ENCODE data around the gene PAIP2.
A peak's percentile ranks its signal among the peaks of the same experiment; 100 is the strongest.
"Not testable (repeated sequence)": the region's sequence is repeated elsewhere in the genome, so short reads cannot be mapped to it uniquely, and the experiment has no call there.

The PAIP2 gene

DNA sequence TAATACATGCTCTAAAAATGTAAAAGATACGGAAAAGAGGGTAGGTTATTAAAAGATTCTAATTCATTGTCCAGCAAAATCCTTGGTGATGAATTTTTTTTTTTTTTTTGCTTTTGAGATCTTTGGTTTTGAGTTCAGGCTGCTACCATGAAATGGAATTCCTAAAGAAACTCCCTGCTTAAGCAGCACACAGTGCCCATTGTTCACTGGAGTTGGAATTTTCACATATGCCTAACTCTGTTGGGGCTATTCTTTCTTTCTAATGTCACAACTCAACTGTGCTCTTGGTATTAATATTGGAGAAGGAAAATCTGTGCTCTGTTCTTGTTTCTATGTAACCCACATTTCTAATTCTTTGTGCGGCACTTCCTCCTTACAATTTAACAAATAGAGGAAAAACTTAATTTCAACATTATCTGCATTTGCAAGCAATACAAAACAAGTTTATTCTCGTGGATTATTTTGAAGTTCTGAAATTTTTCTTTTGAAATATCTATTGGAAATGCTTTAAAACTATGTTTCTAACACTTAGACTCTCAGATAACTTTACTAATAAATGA lies 26.5 kb upstream of the PAIP2 start:
- no peak for DNase-seq (ENCODE audit: low read depth, low spot score)

DNA sequence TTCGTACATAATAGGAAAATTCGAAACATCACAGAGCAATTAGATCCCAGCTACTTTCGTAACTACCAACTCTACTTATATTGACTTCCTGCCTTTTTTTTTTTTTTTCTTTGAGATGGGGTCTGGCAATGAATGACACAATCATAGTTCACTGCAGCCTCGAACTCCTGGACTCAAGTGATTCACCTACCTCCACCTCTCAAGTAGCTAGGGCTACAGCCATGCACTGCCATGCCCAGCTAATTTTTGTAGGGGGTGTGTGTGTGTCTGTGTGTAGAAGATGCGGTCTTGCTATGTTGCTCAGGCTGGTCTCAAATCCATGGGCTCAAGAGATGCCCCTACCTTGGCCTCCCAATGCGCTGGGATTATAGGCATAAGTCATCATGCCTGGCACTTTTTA lies 5.8 kb upstream of the PAIP2 start:
- DNase-seq (ENCODE audit: low read depth, low spot score): no peak

DNA sequence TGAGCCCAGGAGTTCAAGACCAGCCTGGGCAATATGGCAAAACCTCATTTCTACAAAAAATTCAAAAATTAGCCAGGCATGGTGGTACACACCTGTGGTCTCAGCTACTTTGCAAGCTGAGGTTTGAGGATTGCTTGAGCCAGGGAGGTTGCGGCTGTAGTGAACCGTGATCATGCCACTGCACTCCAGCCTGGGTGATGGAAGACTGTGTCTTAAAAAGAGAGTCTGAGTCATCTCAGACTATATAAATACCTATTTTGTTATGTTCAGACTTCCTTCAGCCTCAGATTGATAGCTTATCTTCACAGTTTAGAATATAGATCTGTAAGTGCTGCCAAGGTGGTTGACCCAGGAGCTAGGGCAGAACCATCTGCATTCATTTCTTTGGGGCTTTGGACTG lies 1.6 kb upstream of the PAIP2 start:
- DNase-seq (ENCODE audit: low read depth, low spot score): no peak

DNA sequence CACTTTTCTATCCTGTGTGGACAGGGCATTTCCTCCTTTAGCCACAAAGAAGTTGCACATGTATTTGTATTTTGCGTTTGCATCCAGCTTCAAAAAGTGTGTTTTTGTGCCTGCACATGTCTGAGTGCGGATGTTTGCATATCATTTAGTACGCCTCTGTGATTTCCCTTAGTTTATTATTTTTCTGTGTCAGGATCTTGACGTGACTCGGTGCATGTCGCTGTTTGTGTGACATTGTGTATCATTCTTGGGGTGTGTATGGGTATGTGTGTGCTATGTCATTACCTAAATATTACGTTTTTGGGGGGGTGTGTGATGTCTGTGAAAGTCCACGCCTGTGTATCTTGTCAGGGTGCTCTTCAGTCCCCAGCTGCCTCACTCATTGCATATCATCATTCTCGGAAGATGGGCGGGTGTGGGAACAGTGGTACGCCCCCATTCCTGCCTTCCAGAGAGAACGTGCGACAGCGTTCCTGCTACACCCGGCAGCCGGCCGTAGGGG lies 416 bp upstream of the PAIP2 start:
- no peak for DNase-seq (ENCODE audit: low read depth, low spot score)

DNA sequence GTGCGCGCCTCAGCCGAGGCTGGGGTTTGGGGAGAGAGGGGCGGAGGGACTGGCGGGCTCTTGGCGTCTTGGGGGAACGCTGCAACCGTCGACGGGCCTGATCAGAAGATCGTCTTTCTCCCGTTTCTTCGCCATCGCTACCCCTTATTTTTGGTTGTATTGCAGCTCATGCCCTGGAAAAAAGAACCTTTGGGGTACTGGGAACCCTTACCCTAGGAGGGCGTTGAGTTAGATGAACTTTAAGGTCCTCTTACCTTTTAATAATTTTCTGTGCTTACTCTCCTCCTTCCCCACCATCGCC lies 719 bp downstream of the PAIP2 start:
- peak; percentile 63 for DNase-seq (ENCODE audit: low read depth, low spot score)

DNA sequence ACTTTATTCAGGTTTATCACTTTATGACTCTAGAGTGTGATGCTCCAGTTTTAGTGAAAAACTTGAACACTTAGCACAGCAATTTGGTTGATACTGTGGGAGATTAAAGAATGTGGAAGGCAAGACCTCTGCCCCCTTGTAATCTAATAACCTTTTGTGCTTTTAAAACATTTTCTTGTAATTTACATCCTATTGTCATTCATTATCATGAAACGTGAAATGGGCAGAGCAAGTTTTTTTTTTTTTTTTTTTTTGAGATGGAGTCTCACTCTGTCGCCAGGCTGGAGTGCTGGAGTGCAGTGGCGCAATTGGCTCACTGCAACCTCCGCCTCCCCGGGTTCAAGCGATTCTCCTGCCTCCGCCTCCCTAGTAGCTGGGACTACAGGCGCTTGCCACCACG lies 1.8 kb downstream of the PAIP2 start:
- DNase-seq (ENCODE audit: low read depth, low spot score): no peak

DNA sequence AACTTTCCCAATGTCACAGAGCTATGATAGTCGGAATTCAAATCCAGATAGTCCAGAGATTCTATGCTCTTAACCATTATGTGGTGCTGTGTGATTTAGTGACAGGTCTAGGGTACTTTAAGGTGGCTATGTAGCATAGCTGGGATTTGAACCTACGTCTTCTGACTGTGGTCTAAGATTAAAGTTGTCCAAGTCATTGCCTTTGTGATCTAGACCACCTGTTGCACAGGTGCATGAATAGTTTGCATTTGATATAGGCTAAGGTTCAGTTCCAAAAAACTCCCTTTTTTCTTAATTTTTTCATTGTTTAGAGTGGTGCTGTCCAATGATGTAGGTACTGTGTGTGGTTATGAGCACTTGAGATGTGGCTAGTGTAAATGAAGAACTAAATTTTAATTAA lies 2.5 kb downstream of the PAIP2 start:
- DNase-seq (ENCODE audit: low read depth, low spot score): no peak

DNA sequence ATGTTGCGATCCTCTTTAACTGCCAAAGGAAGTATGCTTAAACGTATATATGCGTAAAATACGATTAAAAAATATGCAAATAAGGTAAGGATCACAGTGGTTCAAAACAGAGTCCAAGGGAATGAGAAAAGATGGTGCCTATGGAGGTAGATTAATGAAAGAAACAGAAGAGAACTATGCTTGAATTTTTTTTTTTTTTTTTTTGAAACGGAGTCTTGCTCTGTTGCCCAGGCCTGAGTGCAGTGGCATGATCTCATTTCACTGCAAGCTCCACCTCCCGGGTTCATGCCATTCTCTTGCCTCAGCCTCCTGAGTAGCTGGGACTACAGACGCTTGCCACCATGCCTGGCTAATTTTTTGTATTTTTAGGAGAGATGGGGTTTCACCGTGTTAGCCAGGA lies 3.8 kb downstream of the PAIP2 start:
- DNase-seq (ENCODE audit: low read depth, low spot score): not testable (repeated sequence)

DNA sequence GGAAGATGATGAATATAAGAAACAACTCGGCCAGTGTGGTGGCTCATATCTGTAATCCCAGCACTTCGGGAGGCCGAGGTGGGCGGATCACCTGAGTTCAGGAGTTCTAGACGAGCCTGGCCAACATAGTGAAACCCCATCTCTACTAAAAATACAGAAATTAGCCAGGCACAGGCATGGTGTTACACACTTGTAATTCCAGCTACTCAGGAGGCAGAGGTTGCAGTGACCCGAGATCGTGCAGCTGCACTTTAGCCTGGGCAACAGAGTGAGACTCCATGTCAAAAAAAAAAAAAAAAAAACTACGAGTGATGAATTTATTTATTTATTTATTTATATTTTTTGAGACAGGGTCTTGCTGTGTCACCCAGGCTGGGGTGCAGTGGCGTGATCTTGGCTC lies 6.2 kb downstream of the PAIP2 start:
- DNase-seq (ENCODE audit: low read depth, low spot score): not testable (repeated sequence)

DNA sequence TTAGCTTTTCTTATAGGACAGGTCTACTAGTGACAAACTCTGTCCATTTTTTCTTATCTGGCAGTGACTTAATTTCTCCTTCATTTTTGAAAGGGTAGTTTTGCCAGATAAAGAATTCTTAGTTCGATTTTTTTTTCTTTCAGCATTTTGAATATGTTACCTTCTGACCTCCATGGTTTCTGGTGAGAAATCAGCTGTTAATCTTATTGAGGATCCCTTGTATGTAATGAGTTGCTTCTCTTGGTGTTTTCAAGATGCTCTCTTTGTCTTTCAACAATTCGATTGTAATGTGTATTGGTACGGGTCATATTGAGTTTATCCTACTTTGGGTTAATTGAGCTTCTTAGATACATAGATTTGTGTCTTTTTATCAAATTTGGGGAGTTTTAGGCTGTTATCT lies 12.5 kb downstream of the PAIP2 start:
- DNase-seq (ENCODE audit: low read depth, low spot score): no peak

DNA sequence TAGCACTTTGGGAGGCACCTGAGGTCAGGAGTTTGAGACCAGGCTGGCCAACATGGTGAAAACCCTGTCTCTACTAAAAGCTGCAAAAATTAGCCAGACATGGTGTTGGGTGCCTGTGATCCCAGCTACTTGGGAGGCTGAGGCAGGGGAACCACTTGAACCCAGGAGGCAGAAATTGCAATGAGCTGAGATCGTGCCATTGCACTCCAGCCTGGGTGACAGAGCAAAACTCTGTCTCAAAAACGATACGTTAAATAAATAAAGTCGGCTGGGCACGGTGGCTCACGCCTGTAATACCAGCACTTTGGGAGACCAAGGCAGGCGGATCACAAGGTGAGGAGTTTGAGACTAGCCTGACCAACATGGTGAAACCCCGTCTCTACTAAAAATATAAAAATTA lies 14.2 kb downstream of the PAIP2 start:
- DNase-seq (ENCODE audit: low read depth, low spot score): not testable (repeated sequence)

DNA sequence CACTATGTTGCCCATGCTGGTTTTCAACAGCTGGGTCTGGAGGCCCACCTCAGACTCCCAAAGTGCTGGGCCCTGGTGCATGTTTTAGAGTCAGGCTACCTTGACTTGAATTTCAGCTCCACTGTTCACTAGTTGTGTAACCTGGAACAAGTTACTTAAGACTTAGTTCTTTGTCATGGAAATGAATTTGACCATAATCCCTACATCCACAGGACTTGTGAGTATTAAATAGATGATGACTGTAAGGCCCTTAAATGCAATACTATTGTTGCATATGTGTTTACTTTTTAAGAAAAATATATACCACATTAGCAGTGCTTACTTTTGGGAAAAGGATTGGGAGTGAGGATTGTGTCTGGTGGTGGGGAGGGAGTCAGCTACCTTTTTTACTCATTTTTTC lies 16.4 kb downstream of the PAIP2 start:
- no peak for DNase-seq (ENCODE audit: low read depth, low spot score)

DNA sequence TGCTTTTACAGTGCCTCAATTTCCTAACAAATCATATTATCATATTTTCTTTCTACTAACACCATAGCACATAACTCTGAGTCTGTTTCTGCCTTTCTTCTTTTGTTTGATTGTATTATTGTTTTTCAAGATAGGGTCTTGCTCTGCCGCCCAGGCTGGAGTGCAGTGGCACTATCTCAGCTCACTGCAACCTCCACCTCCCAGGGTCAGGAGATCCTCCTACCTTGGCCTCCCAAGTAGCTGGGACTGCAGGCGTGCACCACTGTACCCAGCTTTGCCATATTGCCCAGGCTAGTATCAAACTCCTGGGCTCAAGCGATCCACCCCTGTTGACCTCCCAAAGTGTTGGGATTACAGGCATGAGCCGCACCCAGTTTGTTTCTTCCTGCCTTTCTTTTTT lies 18.7 kb downstream of the PAIP2 start:
- DNase-seq (ENCODE audit: low read depth, low spot score): no peak

DNA sequence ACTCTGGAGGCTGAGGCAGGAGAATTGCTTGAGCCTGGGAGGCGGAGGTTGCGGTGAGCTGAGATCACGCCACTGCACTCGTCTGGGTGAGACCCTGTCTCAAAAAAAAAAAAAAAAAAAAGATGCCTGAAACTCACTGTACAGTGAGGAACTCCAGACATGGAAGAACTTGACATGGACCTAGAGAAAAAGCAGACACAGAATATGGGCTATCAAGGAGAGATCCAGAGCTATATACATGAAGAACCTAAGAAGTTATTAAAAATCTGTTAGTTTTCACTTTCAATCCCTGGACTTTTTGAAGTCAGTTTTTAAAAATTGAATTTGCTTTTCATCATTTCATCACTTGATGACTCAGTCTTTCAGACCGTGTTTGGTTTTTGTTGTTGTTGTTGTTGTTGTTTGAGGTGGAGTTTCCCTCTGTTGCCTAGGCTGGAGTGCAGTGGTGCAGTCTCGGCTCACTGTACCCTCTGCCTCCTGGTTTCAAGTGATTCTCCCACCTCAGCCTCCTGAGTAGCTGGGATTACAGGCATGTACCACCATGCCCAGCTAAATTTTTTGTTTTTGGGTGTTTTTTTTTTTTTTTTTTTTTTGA lies 20.3 kb downstream of the PAIP2 start:
- DNase-seq (ENCODE audit: low read depth, low spot score): no peak

DNA sequence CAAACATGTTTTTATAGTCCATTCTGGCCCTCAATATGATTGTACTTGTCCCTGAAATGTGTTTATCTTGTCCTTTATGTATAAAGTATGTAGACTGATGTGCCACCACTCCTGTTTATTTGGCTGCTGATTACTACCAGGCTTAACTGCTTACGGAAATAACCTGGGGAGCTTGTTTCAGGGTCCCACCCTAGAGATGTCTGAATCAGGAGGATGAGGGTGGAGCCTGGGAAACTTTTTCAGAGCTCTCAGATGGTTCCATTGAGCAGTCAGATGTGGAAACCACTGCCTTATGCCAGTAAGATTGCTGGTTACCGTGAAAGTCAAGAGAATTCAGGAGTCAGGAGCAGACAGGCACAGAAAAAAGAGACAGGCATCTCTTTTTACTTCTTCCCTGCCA lies 22.3 kb downstream of the PAIP2 start:
- no peak for DNase-seq (ENCODE audit: low read depth, low spot score)

DNA sequence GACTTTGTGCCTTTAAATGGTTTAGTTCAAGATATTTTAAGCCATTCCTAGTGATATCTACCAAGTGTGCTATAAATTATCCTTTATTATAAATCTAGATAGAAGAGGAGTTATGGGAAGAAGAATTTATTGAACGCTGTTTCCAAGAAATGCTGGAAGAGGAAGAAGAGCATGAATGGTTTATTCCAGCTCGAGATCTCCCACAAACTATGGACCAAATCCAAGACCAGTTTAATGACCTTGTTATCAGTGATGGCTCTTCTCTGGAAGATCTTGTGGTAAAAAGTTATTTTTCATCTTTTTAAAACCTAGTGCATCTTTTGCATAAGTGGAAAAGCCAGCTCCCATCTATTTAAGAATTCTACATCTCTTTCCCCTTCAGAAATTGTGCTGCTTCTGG lies 22.8 kb downstream of the PAIP2 start:
- DNase-seq (ENCODE audit: low read depth, low spot score): no peak

DNA sequence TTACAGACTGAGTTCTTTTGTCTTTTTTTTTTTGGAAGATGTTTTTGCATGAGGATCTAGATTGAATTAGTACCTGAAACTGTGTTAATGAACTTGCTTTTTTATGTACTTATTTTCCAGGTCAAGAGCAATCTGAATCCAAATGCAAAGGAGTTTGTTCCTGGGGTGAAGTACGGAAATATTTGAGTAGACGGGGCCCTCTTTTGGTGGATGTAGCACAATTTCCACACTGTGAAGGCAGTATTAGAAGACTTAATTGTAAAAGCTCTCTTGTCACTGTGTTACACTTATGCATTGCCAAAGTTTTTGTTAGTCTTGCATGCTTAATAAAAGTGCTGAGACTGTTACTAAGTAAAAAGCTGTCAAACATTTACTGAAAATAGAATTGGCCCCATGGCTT lies 27.0 kb downstream of the PAIP2 start:
- no peak for DNase-seq (ENCODE audit: low read depth, low spot score)

DNA sequence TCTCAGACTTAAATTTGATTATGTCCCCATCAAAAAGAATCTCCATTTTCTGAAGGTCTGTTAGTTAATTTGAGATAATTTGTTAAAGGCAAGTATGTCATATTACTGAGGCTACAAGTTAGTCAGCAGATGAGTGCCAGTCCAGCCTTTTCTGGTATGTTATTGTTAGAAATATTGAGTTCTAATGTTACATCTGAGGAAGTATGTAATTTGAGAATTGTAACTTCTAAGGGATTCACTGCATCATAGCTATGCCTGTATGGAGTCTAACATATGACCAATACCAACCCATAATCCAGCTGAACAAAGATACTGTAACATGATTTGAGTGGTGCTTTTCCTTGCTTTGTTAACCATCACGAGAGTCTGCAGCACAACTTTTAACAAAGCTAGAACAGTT lies 27.5 kb downstream of the PAIP2 start:
- no peak for DNase-seq (ENCODE audit: low read depth, low spot score)

DNA sequence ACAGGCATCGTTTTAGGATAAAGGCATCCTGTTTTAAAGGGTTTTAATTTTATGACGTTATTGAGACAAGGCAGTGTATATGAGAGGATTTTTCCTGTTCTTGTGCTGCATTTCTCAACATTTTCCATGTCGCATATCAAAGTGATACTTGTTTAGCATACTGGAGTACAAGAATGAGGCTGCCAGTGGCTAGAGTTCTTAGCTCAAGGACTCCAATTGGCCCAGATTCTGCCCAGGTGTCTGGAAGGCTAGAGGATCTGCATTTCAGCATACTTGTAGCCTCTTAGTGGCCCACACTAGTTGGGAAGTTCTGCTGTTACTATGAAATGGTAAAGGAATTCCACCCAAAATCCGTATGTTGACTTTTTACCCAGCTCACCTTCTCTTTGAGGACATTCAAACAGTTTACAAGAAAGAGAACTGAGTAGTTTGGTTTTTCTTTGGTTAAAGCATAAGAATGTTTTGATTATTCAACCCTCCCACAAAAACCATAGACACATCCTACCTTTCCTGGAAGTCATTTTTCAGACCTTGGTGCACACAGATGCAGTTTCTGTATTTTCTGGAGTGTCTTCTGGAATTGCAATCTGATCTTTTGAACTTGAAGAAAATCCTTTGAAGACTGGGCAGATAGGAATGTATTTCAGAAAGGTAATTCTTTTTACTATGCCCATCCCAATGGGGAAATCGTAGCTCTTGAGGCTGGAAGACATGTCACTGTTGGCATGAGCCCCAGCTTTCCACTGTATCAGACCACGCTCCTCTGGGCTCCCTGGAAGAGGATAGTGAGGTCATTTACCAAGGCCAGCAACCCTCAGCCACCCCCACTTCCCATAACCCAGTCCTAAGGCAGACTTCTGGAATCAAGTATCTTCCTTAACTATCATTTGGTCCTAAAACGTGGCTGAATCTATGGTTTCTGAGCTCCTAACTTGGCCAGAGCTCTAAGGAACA lies 30.1 kb downstream of the PAIP2 start:
- no peak for DNase-seq (ENCODE audit: low read depth, low spot score)

DNA sequence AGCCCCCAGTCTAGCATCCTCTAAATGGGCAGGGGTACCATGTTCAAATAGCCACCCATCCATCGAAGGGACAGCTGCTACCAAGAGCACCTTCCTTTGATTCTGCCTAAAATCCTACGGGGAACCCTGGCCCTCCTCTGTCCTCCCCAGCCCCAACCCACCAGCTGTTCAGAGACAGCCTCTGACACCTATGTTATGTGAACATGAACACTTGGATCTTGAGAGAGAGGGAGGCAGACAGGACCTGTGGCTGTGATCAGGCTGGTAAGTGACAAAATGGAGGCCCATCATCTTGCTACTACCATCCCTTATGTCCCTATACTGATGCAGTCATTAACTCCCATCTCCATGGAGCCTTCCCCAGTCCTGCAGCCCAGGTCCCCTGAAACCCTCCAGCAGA lies 33.3 kb downstream of the PAIP2 start:
- DNase-seq (ENCODE audit: low read depth, low spot score): no peak

DNA sequence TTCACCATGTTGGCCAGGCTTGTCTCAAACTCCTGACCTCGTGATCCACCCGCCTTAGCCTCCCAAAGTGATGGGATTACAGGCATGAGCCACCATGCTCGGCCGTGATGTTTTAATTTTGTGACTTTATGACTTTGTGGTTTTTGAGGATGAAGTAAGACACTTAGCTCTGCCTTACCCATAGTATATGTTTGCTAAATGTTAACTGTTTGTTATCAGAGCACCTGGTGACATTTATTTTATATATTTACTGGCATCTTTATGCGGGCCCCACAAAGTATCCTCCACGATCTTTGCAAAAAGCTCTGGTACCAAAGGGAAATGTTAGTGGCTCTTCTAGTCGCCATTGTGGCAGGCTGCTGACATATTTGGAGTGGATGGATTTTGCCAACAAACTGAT lies 34.7 kb downstream of the PAIP2 start:
- DNase-seq (ENCODE audit: low read depth, low spot score): no peak

DNA sequence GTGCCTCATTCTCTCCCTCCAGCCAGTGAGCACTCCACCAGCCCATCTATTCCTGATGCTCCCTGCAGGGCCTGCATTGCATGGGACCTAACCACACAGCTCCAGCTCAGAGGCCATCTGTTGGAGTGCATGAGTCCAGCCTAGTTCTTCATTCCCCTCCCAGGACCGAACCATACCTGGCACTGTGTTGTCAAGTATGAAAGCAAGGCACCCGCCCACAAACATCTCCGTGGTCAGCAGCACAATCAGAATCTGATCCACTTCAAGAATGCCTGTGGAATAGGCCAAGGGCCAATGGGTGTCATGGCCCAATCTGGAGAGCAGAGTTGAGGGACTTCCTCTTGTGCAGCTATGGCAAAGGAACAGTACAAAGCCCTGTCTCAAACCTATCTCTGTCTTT lies 35.6 kb downstream of the PAIP2 start:
- DNase-seq (ENCODE audit: low read depth, low spot score): no peak
